Esophagus squamous epithelium (tissue), 4 donors: Measurements from ENCODE around the gene ROPN1.

Experiments used
- CTCF ChIP-seq, 6 experiments: fragments of 450-650 bp in 4 of 6; fragments of 200-600 bp in 2 of 6; sonication (generic) in 2 of 6; IDR thresholded peaks; one replicate each; pipeline ENCODE4 v1.5.1; 2016 to 2019; ENCODE audit warnings: antibody characterized with exemption in 6 of 6, mild to moderate bottlenecking in 4 of 6, moderate library complexity in 4 of 6
- POLR2A ChIP-seq, 4 donors: fragments of 450-650 bp; IDR thresholded peaks; one replicate each; pipeline ENCODE4 v1.6.1; 2017; ENCODE audit warnings: antibody characterized with exemption in 4 of 4, mild to moderate bottlenecking in 4 of 4, moderate library complexity in 3 of 4

GRCh38 chr3:123971406-123971805, 20.5 kb downstream of the ROPN1 start:
- TF ChIP-seq POLR2A (IDR thresholded peaks at IDR 0.05) = no peak
- TF ChIP-seq CTCF (IDR thresholded peaks at IDR 0.05) = no peak
